ENCODE results near the gene PNPLA3. TPM values are rescaled to one million over a fixed set of nuclear protein-coding genes. Genes with fewer than 3 reads are reported as not detected.
"Not testable (repeated sequence)": the region's sequence is repeated elsewhere in the genome, so short reads cannot be mapped to it uniquely, and the experiment has no call there.

The PNPLA3 gene
- total RNA-seq, 1 experiment from 2014 or later = 1.3 TPM

- Histone ChIP-seq H3K4me3 (no peak overlapping the region), H3K9me3 (replicated peaks) (no peaks in the 10 kb centered on the region), H3K4me1 (peaks cover 6% of the 10 kb centered on the region), H3K27ac (no peak overlapping the region), H3K36me3 (no peaks in the 10 kb centered on the region), H3K27me3 (peaks cover 26% of the 10 kb centered on the region)
- no peak for DNase-seq
Observed at GRCh38 chr22:43897751-43898261, 25.8 kb upstream of the PNPLA3 start.

- Histone ChIP-seq H3K36me3 (no peaks in the 10 kb centered on the region), H3K27me3 (peaks cover 12% of the 10 kb centered on the region), H3K4me1 (peaks cover 6% of the 10 kb centered on the region), H3K4me3 (no peak overlapping the region), H3K9me3 (replicated peaks) (no peaks in the 10 kb centered on the region), H3K27ac (no peak overlapping the region)
- no peak for DNase-seq
Observed at GRCh38 chr22:43900206-43900605, 23.4 kb upstream of the PNPLA3 start.

- peak; percentile 51 to 67 for DNase-seq
- no peak overlapping the region for H3K4me3 ChIP-seq
- peaks cover 6% of the 10 kb centered on the region for H3K4me1 ChIP-seq
- H3K27me3 ChIP-seq = peaks cover 9% of the 10 kb centered on the region; the same call in 1 of the 2 replicates
- H3K9me3 ChIP-seq (replicated peaks) = no peaks in the 10 kb centered on the region
- no peaks in the 10 kb centered on the region for H3K36me3 ChIP-seq
- H3K27ac ChIP-seq = peak overlapping the region; percentile 36
Observed at GRCh38 chr22:43901976-43902643, 21.5 kb upstream of the PNPLA3 start.

- H3K27ac ChIP-seq = not testable (repeated sequence)
Observed at GRCh38 chr22:43903033-43903432, 20.6 kb upstream of the PNPLA3 start.

GRCh38 chr22:43904412-43904811 lies 19.2 kb upstream of the PNPLA3 start:
- not testable (repeated sequence) for H3K4me1 ChIP-seq; H3K36me3 ChIP-seq; H3K27ac ChIP-seq; H3K27me3 ChIP-seq; H3K4me3 ChIP-seq; H3K9me3 ChIP-seq (replicated peaks)
- DNase-seq = peak in 1 of 2 experiments; percentile 21

More at GRCh38 chr22:43903033-43903432, 20.6 kb upstream of the PNPLA3 start:
- H3K36me3 ChIP-seq; H3K4me1 ChIP-seq; H3K27me3 ChIP-seq; H3K9me3 ChIP-seq (replicated peaks); H3K4me3 ChIP-seq; DNase-seq: not testable (repeated sequence)

GRCh38 chr22:43905681-43906080 lies 17.9 kb upstream of the PNPLA3 start:
- no peak for DNase-seq
- Histone ChIP-seq H3K4me1 (peaks cover 6% of the 10 kb centered on the region), H3K4me3 (no peak overlapping the region), H3K27ac (no peak overlapping the region), H3K27me3 (no peaks in the 10 kb centered on the region), H3K36me3 (no peaks in the 10 kb centered on the region), H3K9me3 (replicated peaks) (no peaks in the 10 kb centered on the region)

- Histone ChIP-seq H3K4me1 (no peaks in the 10 kb centered on the region), H3K36me3 (no peaks in the 10 kb centered on the region), H3K27me3 (no peaks in the 10 kb centered on the region), H3K27ac (no peak overlapping the region), H3K4me3 (no peak overlapping the region), H3K9me3 (replicated peaks) (no peaks in the 10 kb centered on the region)
- DNase-seq = no peak
Observed at GRCh38 chr22:43909708-43910107, 13.9 kb upstream of the PNPLA3 start.

- peak; percentile 45 to 47 for DNase-seq
- Histone ChIP-seq H3K36me3 (no peaks in the 10 kb centered on the region), H3K4me1 (no peaks in the 10 kb centered on the region), H3K27me3 (no peaks in the 10 kb centered on the region), H3K4me3 (no peak overlapping the region), H3K27ac (no peak overlapping the region), H3K9me3 (replicated peaks) (no peaks in the 10 kb centered on the region)
Observed at GRCh38 chr22:43910178-43910695, 13.4 kb upstream of the PNPLA3 start.

GRCh38 chr22:43911351-43911750 lies 12.3 kb upstream of the PNPLA3 start:
- no peaks in the 10 kb centered on the region for H3K4me1 ChIP-seq
- no peaks in the 10 kb centered on the region for H3K9me3 ChIP-seq (replicated peaks)
- no peaks in the 10 kb centered on the region for H3K27me3 ChIP-seq
- no peak overlapping the region for H3K27ac ChIP-seq
- H3K36me3 ChIP-seq = no peaks in the 10 kb centered on the region
- no peak overlapping the region for H3K4me3 ChIP-seq
- no peak for DNase-seq

- Histone ChIP-seq H3K36me3 (no peaks in the 10 kb centered on the region), H3K27me3 (no peaks in the 10 kb centered on the region), H3K4me1 (peaks cover 17% of the 10 kb centered on the region), H3K4me3 (no peak overlapping the region), H3K27ac (no peak overlapping the region), H3K9me3 (replicated peaks) (no peaks in the 10 kb centered on the region)
- no peak for DNase-seq
Observed at GRCh38 chr22:43917521-43917920, 6.1 kb upstream of the PNPLA3 start.

- Histone ChIP-seq H3K4me1 (peaks cover 20% of the 10 kb centered on the region), H3K9me3 (replicated peaks) (no peaks in the 10 kb centered on the region), H3K27ac (no peak overlapping the region), H3K36me3 (no peaks in the 10 kb centered on the region), H3K4me3 (no peak overlapping the region), H3K27me3 (no peaks in the 10 kb centered on the region)
- DNase-seq = no peak
Observed at GRCh38 chr22:43919106-43919973, 4.3 kb upstream of the PNPLA3 start.

GRCh38 chr22:43921370-43921769 lies 2.2 kb upstream of the PNPLA3 start:
- Histone ChIP-seq H3K4me1 (peaks cover 35% of the 10 kb centered on the region), H3K4me3 (no peak overlapping the region), H3K9me3 (replicated peaks) (no peaks in the 10 kb centered on the region), H3K27me3 (no peaks in the 10 kb centered on the region), H3K36me3 (no peaks in the 10 kb centered on the region), H3K27ac (peak overlapping the region; percentile 55)
- peak; percentile 64 to 71 for DNase-seq

GRCh38 chr22:43922123-43922522 lies 1.5 kb upstream of the PNPLA3 start:
- H3K27ac ChIP-seq = peak overlapping the region; percentile 55
- H3K36me3 ChIP-seq = no peaks in the 10 kb centered on the region
- H3K4me1 ChIP-seq = peaks cover 35% of the 10 kb centered on the region
- no peaks in the 10 kb centered on the region for H3K9me3 ChIP-seq (replicated peaks)
- no peak overlapping the region for H3K4me3 ChIP-seq
- DNase-seq = no peak
- H3K27me3 ChIP-seq = no peaks in the 10 kb centered on the region

- Histone ChIP-seq H3K27ac (no peak overlapping the region), H3K27me3 (no peaks in the 10 kb centered on the region), H3K4me3 (peak overlapping the region; percentile 35), H3K9me3 (replicated peaks) (no peaks in the 10 kb centered on the region), H3K4me1 (peaks cover 35% of the 10 kb centered on the region), H3K36me3 (no peaks in the 10 kb centered on the region)
- DNase-seq = no peak
Observed at GRCh38 chr22:43923191-43923590, 414 bp upstream of the PNPLA3 start.

GRCh38 chr22:43924877-43925276 lies 1.3 kb downstream of the PNPLA3 start:
- Histone ChIP-seq H3K9me3 (replicated peaks) (no peaks in the 10 kb centered on the region), H3K4me1 (peaks cover 35% of the 10 kb centered on the region), H3K27ac (peak overlapping the region; percentile 44; the same call in 1 of the 2 replicates), H3K27me3 (no peaks in the 10 kb centered on the region), H3K36me3 (no peaks in the 10 kb centered on the region), H3K4me3 (no peak overlapping the region)
- no peak for DNase-seq

All from SJCRH30 (cell line).